Activated naive CD4-positive, alpha-beta T cell treated with anti-CD3 and anti-CD28 coated beads, Interleukin-2, amount 10 ng/mL, durations not matched to agents 5 hours and 36 hours (primary cell): ENCODE measurements around the gene NANOS1. TPM values are rescaled to one million over a fixed set of nuclear protein-coding genes. Genes with fewer than 3 reads are reported as not detected.

Experiments used
- total RNA-seq, 2 experiments: library from RNA; stranded (reverse); gene quantifications; one replicate each; pipeline ENCODE4 v1.2.3, GENCODE V29; 2021

The NANOS1 gene
- under 1 TPM; 0.55 to 0.73 TPM for total RNA-seq

GRCh38 chr10:119029613-119030420 is at the start of gene NANOS1:
Gene NANOS1 (plus strand): TSS chr10:119029714. CDS start chr10:119029802, 88 bp downstream.

GRCh38 chr10:119080521-119081259 is 51.2 kb downstream of the NANOS1 start, which contains the start of gene EIF3A:
Gene EIF3A (minus strand): TSS chr10:119080817. CDS start chr10:119080676, 141 bp downstream.

Other genes with a start within 250 kb of the NANOS1 start
- gene EIF3A, start 51.1 kb downstream of the NANOS1 start, total RNA-seq, result 100 to 1,000 TPM; 125 to 127 TPM
- 10 to 100 TPM; 37.0 to 39.0 TPM for gene DENND10, start 74.4 kb downstream of the NANOS1 start, total RNA-seq
- 10 to 100 TPM; 23.6 to 25.7 TPM for gene SFXN4, start 136.0 kb downstream of the NANOS1 start, total RNA-seq
- 10 to 100 TPM; 88.1 to 89.7 TPM for gene PRDX3, start 149.1 kb downstream of the NANOS1 start, total RNA-seq
- gene GRK5, start 177.9 kb downstream of the NANOS1 start, total RNA-seq, result 10 to 100 TPM; 27.8 to 31.5 TPM